Nasal cavity respiratory epithelium epithelial cell of viscerocranial mucosa (primary cell): ENCODE data around the gene CELF3. TPM values are rescaled to one million over a fixed set of nuclear protein-coding genes. Genes with fewer than 3 reads are reported as not detected.

ENCODE experiments used
- total RNA-seq: library from RNA; depleted of rRNA; stranded (reverse); fragments of >200 nt; gene quantifications from 2 replicates; pipeline ENCODE4 v1.2.3, GENCODE V29; 2014

CELF3 gene
- not detected in 2 replicates for total RNA-seq

DNA sequence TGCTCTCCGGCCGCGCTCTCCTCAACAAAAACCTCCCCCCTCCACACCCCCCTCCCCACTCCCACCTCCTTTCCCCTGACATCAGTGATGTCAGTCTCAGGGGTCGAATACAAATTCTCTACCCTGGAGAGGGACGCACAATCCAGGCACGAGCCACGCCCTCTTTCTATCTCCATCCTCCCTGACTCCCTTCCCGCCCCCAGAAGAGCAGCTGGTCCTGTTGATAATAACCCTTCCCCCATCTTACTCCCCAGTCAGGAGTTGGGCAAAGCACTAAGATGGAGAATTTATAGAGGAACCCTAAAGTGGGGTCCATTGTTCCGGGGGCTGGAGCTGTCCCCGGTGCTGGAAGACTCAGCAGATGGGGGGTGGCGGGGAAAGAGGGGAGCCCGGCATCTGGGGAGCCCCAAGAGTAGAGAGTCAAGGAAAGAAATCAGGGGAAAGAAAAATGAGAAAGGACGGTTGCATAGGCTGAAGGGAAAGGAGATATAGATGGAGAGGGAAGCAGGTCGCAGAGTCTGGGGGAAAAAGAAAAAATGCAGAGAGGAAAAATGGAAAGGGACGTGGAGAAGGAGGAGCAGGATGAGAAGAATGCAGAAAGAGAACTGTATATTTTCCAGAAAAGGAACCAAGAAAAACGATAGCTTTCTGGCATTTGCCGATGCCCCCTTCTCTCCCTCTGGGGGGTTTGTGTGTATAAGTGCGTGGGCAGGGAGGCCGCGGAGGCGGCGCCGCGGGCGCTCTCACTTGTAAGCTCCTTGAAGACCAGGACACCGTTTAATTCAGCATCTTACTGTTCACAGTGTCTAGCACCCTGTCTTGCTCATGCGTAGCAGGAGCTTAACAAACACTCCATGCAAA lies at the start of gene CELF3:
CELF3 (minus strand) TSS at position 33 of the 861 bp plus-strand sequence. CDS start 783 bp downstream, outside the sequence.

DNA sequence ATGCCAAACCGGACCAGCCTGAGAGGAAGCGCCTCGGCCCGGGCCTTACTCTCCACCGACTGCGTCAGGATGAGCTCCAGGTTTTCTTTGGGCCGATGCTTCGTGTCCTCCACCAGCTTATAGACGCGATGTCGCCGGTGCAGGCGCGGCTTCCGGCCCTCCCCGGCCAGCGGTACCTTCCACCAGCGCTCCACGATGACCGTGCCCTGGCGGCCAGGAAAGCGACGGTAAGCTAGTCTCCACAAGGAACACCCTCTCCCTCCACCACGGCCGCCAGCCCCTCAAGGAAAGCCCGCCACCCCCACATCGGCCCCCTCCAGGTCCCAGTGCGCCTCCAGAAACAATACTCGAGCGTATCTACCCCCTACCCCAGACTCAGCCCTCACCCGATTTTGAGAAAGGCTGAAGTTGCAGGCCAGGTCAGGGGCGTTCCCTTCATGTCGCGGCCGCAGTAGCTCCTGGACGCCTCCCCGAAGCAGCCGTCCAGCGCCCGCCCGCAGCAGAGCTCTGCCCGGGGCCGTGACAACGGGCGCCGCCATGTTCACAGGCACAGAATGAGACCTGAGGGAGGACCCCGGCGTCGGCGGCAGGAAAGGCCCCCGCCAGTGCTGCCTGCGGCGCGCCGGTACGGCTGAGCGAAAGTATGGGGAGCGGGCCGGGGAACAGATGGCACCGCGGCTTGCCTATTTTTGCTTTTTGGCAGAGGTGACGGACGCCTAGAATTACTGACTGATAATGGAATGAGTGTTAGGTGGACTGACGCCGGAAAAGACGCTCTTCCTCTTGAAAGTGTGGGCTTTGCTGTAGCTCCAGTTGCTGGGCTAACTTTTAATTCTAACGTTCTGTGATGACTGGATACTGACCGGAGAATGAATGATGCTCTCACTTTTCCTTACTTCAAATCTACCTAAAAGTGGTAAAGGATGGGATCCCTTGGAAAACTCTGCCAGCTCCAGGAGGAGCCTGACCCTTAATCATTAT lies 46.6 kb upstream of the CELF3 start, which contains the start of gene MRPL9:
MRPL9 (minus strand) TSS at position 556 of the 981 bp plus-strand sequence; CDS start at position 539, 17 bp downstream.

DNA sequence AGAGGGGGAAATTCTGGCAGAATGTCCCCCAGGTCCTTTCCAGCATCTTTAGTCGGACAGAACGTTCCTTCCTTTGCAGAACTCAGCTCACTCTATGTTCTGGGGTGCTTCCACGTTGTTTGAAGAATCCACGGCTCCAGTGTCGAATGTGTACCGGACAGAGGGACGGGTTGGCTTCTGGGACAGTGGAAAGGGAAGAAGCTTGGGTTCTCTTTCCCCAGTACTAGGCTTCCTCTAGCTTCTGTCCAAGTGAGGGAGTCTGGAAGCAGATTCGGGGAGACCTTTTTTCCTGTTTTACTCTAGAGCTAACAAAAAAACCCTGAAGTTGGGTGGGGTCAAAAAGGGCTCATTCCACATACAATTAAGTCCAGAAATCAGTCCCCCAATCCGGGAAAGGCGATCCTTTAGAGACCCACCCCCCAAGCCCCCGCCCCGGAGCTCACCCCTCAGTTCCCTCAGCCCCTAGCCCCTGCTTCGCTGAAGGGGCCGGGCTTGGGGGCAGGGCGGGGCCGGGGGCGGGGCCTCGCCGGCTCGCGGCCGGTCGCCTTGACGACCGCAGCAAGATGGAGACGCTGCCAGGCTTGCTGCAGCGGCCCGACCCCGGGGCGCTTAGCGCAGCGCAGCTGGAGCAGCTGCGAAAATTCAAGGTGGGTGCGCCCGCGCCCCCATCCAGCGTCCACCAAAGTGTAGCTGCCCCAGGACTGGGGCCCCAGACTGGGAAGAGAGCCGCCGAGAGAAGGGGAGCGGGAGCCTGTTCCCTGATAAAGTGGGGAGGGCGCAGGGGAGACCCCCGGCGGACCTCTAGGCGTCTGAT lies 4.6 kb upstream of the CELF3 start, which contains the start of gene RIIAD1:
RIIAD1 (plus strand) TSS at position 549 of the 814 bp plus-strand sequence; CDS start at position 564, 15 bp downstream.

Other genes starting within 250 kb of the CELF3 start
- 1.7 and 5.8 TPM in 2 replicates for gene CGN, start 205.4 kb downstream of the CELF3 start, total RNA-seq
- gene TUFT1, start 176.5 kb downstream of the CELF3 start, total RNA-seq, result 58.3 and 135 TPM in 2 replicates
- 28.7 and 56.9 TPM in 2 replicates for gene SNX27, start 104.8 kb downstream of the CELF3 start, total RNA-seq
- not detected in 2 replicates for gene RIIAD1, start 4.7 kb upstream of the CELF3 start, total RNA-seq
- 60.2 and 103 TPM in 2 replicates for gene MRPL9, start 46.7 kb upstream of the CELF3 start, total RNA-seq
- 7.9 and 9.2 TPM in 2 replicates for gene TDRKH, start 73.7 kb upstream of the CELF3 start, total RNA-seq
- not detected in 2 replicates for gene LINGO4, start 88.6 kb upstream of the CELF3 start, total RNA-seq
- gene RORC, start 115.0 kb upstream of the CELF3 start, total RNA-seq, result 0.34 and 1.4 TPM in 2 replicates
- gene C2CD4D, start 123.0 kb upstream of the CELF3 start, total RNA-seq, result 0.07 TPM in 1 of 2 replicates, not detected in the other
- gene THEM5, start 136.9 kb upstream of the CELF3 start, total RNA-seq, result not detected in 2 replicates
- gene THEM4, start 192.7 kb upstream of the CELF3 start, total RNA-seq, result 9.9 and 11.7 TPM in 2 replicates